ENCODE measurements around the gene DDAH1.

DDAH1 gene

DNA sequence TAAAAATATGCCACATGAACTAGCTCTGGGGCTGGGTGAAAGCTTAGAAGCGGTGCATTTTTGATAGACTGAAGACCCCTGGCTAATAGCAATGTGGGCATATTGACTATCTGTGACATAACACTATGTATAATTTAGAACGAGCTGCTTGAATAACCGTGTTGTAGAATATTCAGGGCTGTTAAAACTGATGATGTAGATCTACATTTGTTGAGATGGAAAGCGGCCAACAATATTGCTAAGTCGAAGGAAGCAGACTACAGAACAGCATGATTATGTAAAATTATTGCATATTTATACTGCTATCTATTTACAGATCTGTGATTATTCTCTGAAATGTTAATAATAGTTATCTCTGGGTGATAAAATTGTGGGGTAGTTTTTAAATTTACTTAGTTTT, 147.4 kb downstream of the DDAH1 start:
- peaks cover 6 to 10% of the 10 kb centered on the region in 2 experiments for H3K4me1 ChIP-seq (ENCODE audit: control insufficient read depth in 1 of 2, insufficient read depth in 2 of 2, low read length in 2 of 2)
- H3K9me3 ChIP-seq (ENCODE audit: insufficient read depth, low read depth, low read length), result no peaks in the 10 kb centered on the region
- no peaks in the 10 kb centered on the region for H3K36me3 ChIP-seq (ENCODE audit: control insufficient read depth in 1 of 2, insufficient read depth in 2 of 2, low read length in 2 of 2)
- no peak overlapping the region for H4K8ac ChIP-seq (ENCODE audit: low read depth, low read length)
- H3K79me2 ChIP-seq (ENCODE audit: control insufficient read depth, insufficient read depth, low read length, poor library complexity), result no peaks in the 10 kb centered on the region
- H3K27ac ChIP-seq (ENCODE audit: low read depth, low read length), result no peak overlapping the region
- H3K18ac ChIP-seq (ENCODE audit: low read length), result no peak overlapping the region
- H2BK5ac ChIP-seq (ENCODE audit: low read depth, low read length, poor library complexity), result no peak overlapping the region
- no peak overlapping the region for H3K4me2 ChIP-seq (ENCODE audit: low read length)
- no CpG with 5 or more reads among the region's 5 CpGs for WGBS (ENCODE audit: extremely low coverage, insufficient coverage, insufficient read length)
- no peak overlapping the region for H3K4me3 ChIP-seq (ENCODE audit: low read depth, low read length)
- H2BK120ac ChIP-seq (ENCODE audit: insufficient read depth, low read length, poor library complexity), result no peak overlapping the region
- no peak overlapping the region for H2AK5ac ChIP-seq (ENCODE audit: low read length)
- H3K9ac ChIP-seq (ENCODE audit: low read length), result no peak overlapping the region
- H2BK12ac ChIP-seq (ENCODE audit: low read length), result no peak overlapping the region
- H3K23ac ChIP-seq (ENCODE audit: low read length), result no peak overlapping the region
- H4K12ac ChIP-seq (ENCODE audit: low read depth, low read length), result no peak overlapping the region
- no peaks in the 10 kb centered on the region for H3K27me3 ChIP-seq (ENCODE audit: insufficient read depth, low read length)
- H2AFZ ChIP-seq (ENCODE audit: insufficient read depth, low read length, poor library complexity), result no peak overlapping the region
- no peak overlapping the region for H4K91ac ChIP-seq (ENCODE audit: low read depth, low read length)
- H3K4ac ChIP-seq (ENCODE audit: low read depth, low read length), result no peak overlapping the region
- no peaks in the 10 kb centered on the region for H3K79me1 ChIP-seq (ENCODE audit: low read length)
- H3K14ac ChIP-seq (ENCODE audit: low read length), result no peak overlapping the region
- DNase-seq, result no peak

DNA sequence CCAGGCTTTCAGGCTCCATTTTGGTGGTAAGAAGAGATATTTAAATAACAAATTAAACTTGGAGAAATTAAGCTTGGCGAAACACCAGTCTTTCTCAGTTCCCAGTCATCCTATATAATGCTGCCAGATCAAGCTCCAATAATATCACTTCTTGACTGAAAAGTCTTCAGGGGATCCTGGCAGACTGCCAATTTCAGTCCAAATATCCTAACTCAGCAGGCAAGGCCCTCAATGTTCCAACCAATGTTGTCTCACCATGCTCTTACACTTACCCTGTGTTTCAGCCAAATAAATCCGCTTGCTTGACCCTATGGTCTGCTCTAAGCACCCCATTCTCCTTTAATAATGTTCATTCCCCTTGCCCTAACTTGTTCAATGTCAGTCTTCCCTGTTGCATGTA, 148.6 kb downstream of the DDAH1 start:
- H2BK120ac ChIP-seq (ENCODE audit: insufficient read depth, low read length, poor library complexity), result no peak overlapping the region
- H4K8ac ChIP-seq (ENCODE audit: low read depth, low read length), result no peak overlapping the region
- no peaks in the 10 kb centered on the region for H3K79me1 ChIP-seq (ENCODE audit: low read length)
- no peak overlapping the region for H3K4me2 ChIP-seq (ENCODE audit: low read length)
- H3K18ac ChIP-seq (ENCODE audit: low read length), result no peak overlapping the region
- peaks cover 6 to 10% of the 10 kb centered on the region in 2 experiments for H3K4me1 ChIP-seq (ENCODE audit: control insufficient read depth in 1 of 2, insufficient read depth in 2 of 2, low read length in 2 of 2)
- no peak overlapping the region for H3K27ac ChIP-seq (ENCODE audit: low read depth, low read length)
- H3K36me3 ChIP-seq (ENCODE audit: control insufficient read depth in 1 of 2, insufficient read depth in 2 of 2, low read length in 2 of 2), result no peaks in the 10 kb centered on the region
- H3K4ac ChIP-seq (ENCODE audit: low read depth, low read length), result no peak overlapping the region
- no peak overlapping the region for H2AK5ac ChIP-seq (ENCODE audit: low read length)
- H3K23ac ChIP-seq (ENCODE audit: low read length), result no peak overlapping the region
- WGBS (ENCODE audit: extremely low coverage, insufficient coverage, insufficient read length), result no CpG with 5 or more reads among the region's 2 CpGs
- no peaks in the 10 kb centered on the region for H3K27me3 ChIP-seq (ENCODE audit: insufficient read depth, low read length)
- H4K12ac ChIP-seq (ENCODE audit: low read depth, low read length), result no peak overlapping the region
- DNase-seq, result no peak
- no peak overlapping the region for H3K4me3 ChIP-seq (ENCODE audit: low read depth, low read length)
- H3K9me3 ChIP-seq (ENCODE audit: insufficient read depth, low read depth, low read length), result no peaks in the 10 kb centered on the region
- no peaks in the 10 kb centered on the region for H3K79me2 ChIP-seq (ENCODE audit: control insufficient read depth, insufficient read depth, low read length, poor library complexity)
- H4K91ac ChIP-seq (ENCODE audit: low read depth, low read length), result no peak overlapping the region
- no peak overlapping the region for H2BK12ac ChIP-seq (ENCODE audit: low read length)
- H2AFZ ChIP-seq (ENCODE audit: insufficient read depth, low read length, poor library complexity), result no peak overlapping the region
- H3K9ac ChIP-seq (ENCODE audit: low read length), result no peak overlapping the region
- no peak overlapping the region for H3K14ac ChIP-seq (ENCODE audit: low read length)
- no peak overlapping the region for H2BK5ac ChIP-seq (ENCODE audit: low read depth, low read length, poor library complexity)

DNA sequence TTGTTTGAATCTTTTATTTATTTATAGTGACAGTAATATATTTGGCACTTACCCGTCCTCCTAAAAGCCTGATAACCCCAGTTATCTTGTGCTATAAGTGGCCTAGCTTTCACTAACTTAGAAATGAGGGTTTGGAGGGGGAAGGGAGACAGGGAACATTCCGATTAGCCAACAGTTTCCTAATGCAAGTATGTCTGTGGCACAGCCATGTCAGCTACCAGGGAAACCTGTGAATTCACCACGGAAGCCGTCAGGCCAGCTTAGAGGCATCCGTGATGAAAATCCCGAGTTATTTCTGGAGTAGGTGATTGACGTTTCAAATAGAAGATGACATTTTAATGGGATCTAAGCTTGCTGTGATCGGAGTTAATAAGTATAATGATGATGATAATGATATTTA, 149.2 kb downstream of the DDAH1 start:
- Histone ChIP-seq H3K9me3 (ENCODE audit: insufficient read depth, low read depth, low read length) (no peaks in the 10 kb centered on the region), H3K4me1 (ENCODE audit: control insufficient read depth in 1 of 2, insufficient read depth in 2 of 2, low read length in 2 of 2) (peaks cover 6 to 10% of the 10 kb centered on the region in 2 experiments), H3K18ac (ENCODE audit: low read length) (no peak overlapping the region), H3K14ac (ENCODE audit: low read length) (no peak overlapping the region), H2BK12ac (ENCODE audit: low read length) (no peak overlapping the region), H4K12ac (ENCODE audit: low read depth, low read length) (no peak overlapping the region), H2AFZ (ENCODE audit: insufficient read depth, low read length, poor library complexity) (no peak overlapping the region), H3K9ac (ENCODE audit: low read length) (no peak overlapping the region), H3K23ac (ENCODE audit: low read length) (no peak overlapping the region), H2BK5ac (ENCODE audit: low read depth, low read length, poor library complexity) (no peak overlapping the region), H3K27ac (ENCODE audit: low read depth, low read length) (no peak overlapping the region), H3K4me2 (ENCODE audit: low read length) (no peak overlapping the region), H3K4ac (ENCODE audit: low read depth, low read length) (no peak overlapping the region), H4K8ac (ENCODE audit: low read depth, low read length) (no peak overlapping the region), H3K4me3 (ENCODE audit: low read depth, low read length) (no peak overlapping the region), H2AK5ac (ENCODE audit: low read length) (no peak overlapping the region), H3K79me1 (ENCODE audit: low read length) (no peaks in the 10 kb centered on the region), H3K79me2 (ENCODE audit: control insufficient read depth, insufficient read depth, low read length, poor library complexity) (no peaks in the 10 kb centered on the region), H2BK120ac (ENCODE audit: insufficient read depth, low read length, poor library complexity) (no peak overlapping the region), H4K91ac (ENCODE audit: low read depth, low read length) (no peak overlapping the region), H3K36me3 (ENCODE audit: control insufficient read depth in 1 of 2, insufficient read depth in 2 of 2, low read length in 2 of 2) (no peaks in the 10 kb centered on the region), H3K27me3 (ENCODE audit: insufficient read depth, low read length) (no peaks in the 10 kb centered on the region)
- DNase-seq, result peak; percentile 43 to 76
- no CpG with 5 or more reads among the region's 8 CpGs for WGBS (ENCODE audit: extremely low coverage, insufficient coverage, insufficient read length)

DNA sequence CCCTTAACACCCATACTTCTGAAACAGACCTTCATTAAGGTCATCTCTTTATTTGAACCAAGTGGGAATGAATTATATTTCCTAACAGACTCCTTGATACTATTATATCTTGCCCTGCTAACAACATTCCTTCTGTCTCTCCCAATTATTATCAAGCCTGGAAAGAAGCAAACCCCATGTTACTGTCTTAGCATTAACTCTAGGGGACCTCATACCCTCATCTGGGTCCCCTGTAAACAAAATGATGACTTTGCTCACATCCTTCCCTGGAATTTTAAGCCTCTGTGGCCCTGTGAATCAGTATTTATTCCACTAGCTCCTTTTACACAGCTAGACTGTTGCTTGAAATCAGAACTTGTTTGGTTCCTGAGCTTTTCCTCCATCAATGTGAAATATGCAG, 150.2 kb downstream of the DDAH1 start:
- no peak overlapping the region for H2BK12ac ChIP-seq (ENCODE audit: low read length)
- no peaks in the 10 kb centered on the region for H3K79me1 ChIP-seq (ENCODE audit: low read length)
- H3K79me2 ChIP-seq (ENCODE audit: control insufficient read depth, insufficient read depth, low read length, poor library complexity), result no peaks in the 10 kb centered on the region
- no peaks in the 10 kb centered on the region for H3K9me3 ChIP-seq (ENCODE audit: insufficient read depth, low read depth, low read length)
- no peak overlapping the region for H4K12ac ChIP-seq (ENCODE audit: low read depth, low read length)
- H2BK120ac ChIP-seq (ENCODE audit: insufficient read depth, low read length, poor library complexity), result no peak overlapping the region
- no peaks in the 10 kb centered on the region for H3K27me3 ChIP-seq (ENCODE audit: insufficient read depth, low read length)
- H2AFZ ChIP-seq (ENCODE audit: insufficient read depth, low read length, poor library complexity), result no peak overlapping the region
- H4K91ac ChIP-seq (ENCODE audit: low read depth, low read length), result no peak overlapping the region
- no peak overlapping the region for H3K9ac ChIP-seq (ENCODE audit: low read length)
- peaks cover 3 to 7% of the 10 kb centered on the region in 2 experiments for H3K4me1 ChIP-seq (ENCODE audit: control insufficient read depth in 1 of 2, insufficient read depth in 2 of 2, low read length in 2 of 2)
- no peak overlapping the region for H3K14ac ChIP-seq (ENCODE audit: low read length)
- H2AK5ac ChIP-seq (ENCODE audit: low read length), result no peak overlapping the region
- H3K23ac ChIP-seq (ENCODE audit: low read length), result no peak overlapping the region
- no peak overlapping the region for H3K27ac ChIP-seq (ENCODE audit: low read depth, low read length)
- no peak overlapping the region for H3K18ac ChIP-seq (ENCODE audit: low read length)
- no peak for DNase-seq
- H3K4me3 ChIP-seq (ENCODE audit: low read depth, low read length), result no peak overlapping the region
- no peaks in the 10 kb centered on the region for H3K36me3 ChIP-seq (ENCODE audit: control insufficient read depth in 1 of 2, insufficient read depth in 2 of 2, low read length in 2 of 2)
- peak overlapping the region; percentile 10 for H2BK5ac ChIP-seq (ENCODE audit: low read depth, low read length, poor library complexity)
- H3K4me2 ChIP-seq (ENCODE audit: low read length), result no peak overlapping the region
- H4K8ac ChIP-seq (ENCODE audit: low read depth, low read length), result no peak overlapping the region
- no peak overlapping the region for H3K4ac ChIP-seq (ENCODE audit: low read depth, low read length)

Measured in trophoblast cell (in vitro differentiated cells and primary cell).